HCT116 (cell line): ENCODE data around the gene AKAP13. TPM values are rescaled to one million over a fixed set of nuclear protein-coding genes. Genes with fewer than 3 reads are reported as not detected.

Experiments used
- ATAC-seq: fragments of 200-7000 bp; cut with Tn5 transposase; 2 replicates; pipeline ENCODE4 v1.9.1; 2020; ENCODE audit warnings: mild to moderate bottlenecking, moderate library complexity
- BruUV-seq: library from RNA; stranded (reverse); fragments of 400-500 nt; replicated peaks from 2 replicates; lab custom pipeline; 2021; lab: Mats Ljungman, UMichigan
- CTCF ChIA-PET: fragments of 300-600 bp; sonication (Branson Sonifier 250); formaldehyde crosslinking; loops from one replicate; lab custom pipeline; 2021; ENCODE audit warnings: antibody characterized with exemption; lab: Charles Lee
- POLR2A ChIA-PET: fragments of 300-600, 350-600 bp; sonication (Branson Sonifier 250); formaldehyde crosslinking; loops from one replicate; lab custom pipeline; 2021; ENCODE audit warnings: antibody characterized with exemption; lab: Charles Lee
- RAD21 ChIA-PET, 2 experiments: fragments of 300-600 bp; sonication (Branson Sonifier 250); formaldehyde crosslinking; loops; one replicate each; lab custom pipeline; 2023; ENCODE audit warnings: low total read pairs in 2 of 2; ENCODE audit not compliant: uncharacterized antibody in 2 of 2, unreplicated experiment in 2 of 2, low non-redundant PET in 1 of 2; lab: Charles Lee
- DNase-seq: peaks from one replicate; pipeline ENCODE4 v3.0.0-alpha.2; 2010; ENCODE audit warnings: low read depth, low spot score
- H2AFZ ChIP-seq: fragments of 200-600 bp; shearing (Covaris generic), sonication (generic); 2 replicates; pipeline ENCODE4 v1.6.1; 2017; ENCODE audit warnings: low read depth, mixed run types, mixed read lengths, antibody characterized with exemption, low read length; ENCODE audit not compliant: poor library complexity, severe bottlenecking
- H3K27ac ChIP-seq: 2 replicates; pipeline ENCODE4 v1.5.1; 2012; ENCODE audit warnings: low read depth, low read length
- H3K27me3 ChIP-seq: fragments of 200-600 bp; sonication (generic); 2 replicates; pipeline ENCODE4 v1.6.1; 2016; ENCODE audit warnings: mixed run types, low read length, mixed read lengths; ENCODE audit not compliant: insufficient read depth
- H3K36me3 ChIP-seq, 2 experiments: fragments of 200-500 bp in 1 of 2; fragments of 200-600 bp in 1 of 2; sonication (Bioruptor generic) in 1 of 2; sonication (generic) in 1 of 2; 2 replicates each; pipeline versions ENCODE4 v1.5.1 to v1.6.1; 2014 to 2016; ENCODE audit warnings: low read length in 2 of 2, inconsistent platforms in 1 of 2, mixed read lengths in 1 of 2, mixed run types in 1 of 2; ENCODE audit not compliant: insufficient read depth in 2 of 2, control insufficient read depth in 1 of 2
- H3K4me1 ChIP-seq, 2 experiments: fragments of 200-600 bp in 1 of 2; sonication (generic) in 1 of 2; 2 replicates each; pipeline versions ENCODE4 v1.5.1 to v1.6.1; 2012 to 2017; ENCODE audit warnings: low read length in 2 of 2, inconsistent platforms in 1 of 2, mild to moderate bottlenecking in 1 of 2, mixed read lengths in 1 of 2, mixed run types in 1 of 2, moderate library complexity in 1 of 2; ENCODE audit not compliant: insufficient read depth in 2 of 2, control insufficient read depth in 1 of 2
- H3K4me2 ChIP-seq: fragments of 200-600 bp; sonication (generic); 2 replicates; pipeline ENCODE4 v1.6.1; 2017; ENCODE audit warnings: mixed run types, low read length, mixed read lengths
- H3K4me3 ChIP-seq, 2 experiments: fragments of 200-600 bp in 1 of 2; sonication (generic) in 1 of 2; replicated peaks in 1 of 2; 2 replicates each; pipeline ENCODE4 v1.5.1; 2011 to 2016; ENCODE audit warnings: low read length in 2 of 2, control low read depth in 1 of 2, low read depth in 1 of 2, mild to moderate bottlenecking in 1 of 2, mixed read lengths in 1 of 2, mixed run types in 1 of 2
- H3K79me2 ChIP-seq: fragments of 200-600 bp; sonication (generic); 2 replicates; pipeline ENCODE4 v1.6.1; 2017; ENCODE audit warnings: mild to moderate bottlenecking, mixed run types, low read length, moderate library complexity, mixed read lengths; ENCODE audit not compliant: insufficient read depth
- H3K9ac ChIP-seq: fragments of 200-600 bp; sonication (generic); 2 replicates; pipeline ENCODE4 v1.6.1; 2016; ENCODE audit warnings: low read length, mixed read lengths
- H3K9me2 ChIP-seq: fragments of 200-600 bp; sonication (generic), shearing (Covaris generic); 2 replicates; pipeline ENCODE4 v1.6.1; 2017; ENCODE audit warnings: mixed run types, mild to moderate bottlenecking, moderate library complexity; ENCODE audit not compliant: insufficient read depth
- H3K9me3 ChIP-seq, 2 experiments: fragments of 200-500 bp in 1 of 2; fragments of 200-600 bp in 1 of 2; sonication (Bioruptor generic) in 1 of 2; sonication (generic) in 1 of 2; 2 replicates each; pipeline ENCODE4 v1.6.1; 2014 to 2017; ENCODE audit warnings: low read length in 2 of 2, mixed read lengths in 2 of 2, inconsistent platforms in 1 of 2, low read depth in 1 of 2, mild to moderate bottlenecking in 1 of 2, mixed run types in 1 of 2, moderate library complexity in 1 of 2; ENCODE audit not compliant: control insufficient read depth in 1 of 2, insufficient read depth in 1 of 2
- H4K20me1 ChIP-seq: fragments of 200-600 bp; sonication (generic), shearing (Covaris generic); 2 replicates; pipeline ENCODE4 v1.6.1; 2017; ENCODE audit warnings: mixed run types, mild to moderate bottlenecking, moderate library complexity; ENCODE audit not compliant: insufficient read depth
- ATF3 ChIP-seq: IDR thresholded peaks from 2 replicates; pipeline ENCODE4 v1.6.1; 2012
- CBX3 ChIP-seq: IDR thresholded peaks from 2 replicates; pipeline ENCODE4 v1.6.1; 2012; ENCODE audit warnings: low read depth
- EGR1 ChIP-seq: IDR thresholded peaks from 2 replicates; pipeline ENCODE4 v1.6.1; 2012; ENCODE audit warnings: low read depth
- ELF1 ChIP-seq: IDR thresholded peaks from 2 replicates; pipeline ENCODE4 v1.6.1; 2012; ENCODE audit warnings: low read depth, borderline replicate concordance
- EZH2 ChIP-seq: fragments of 200-600 bp; sonication (generic); IDR thresholded peaks from 2 replicates; pipeline ENCODE4 v1.6.1; 2017; ENCODE audit warnings: antibody characterized with exemption, mixed run types
- EZH2phosphoT487 ChIP-seq: fragments of 200-600 bp; IDR thresholded peaks from 2 replicates; pipeline ENCODE4 v1.6.1; 2018; ENCODE audit warnings: antibody characterized with exemption, borderline replicate concordance
- FOSL1 ChIP-seq: IDR thresholded peaks from 2 replicates; pipeline ENCODE4 v1.6.1; 2012; ENCODE audit warnings: low read depth
- JUND ChIP-seq: IDR thresholded peaks from 2 replicates; pipeline ENCODE4 v1.6.1; 2012
- MAX ChIP-seq: IDR thresholded peaks from 2 replicates; pipeline ENCODE4 v1.6.1; 2012
- POLR2A ChIP-seq: IDR thresholded peaks from 2 replicates; pipeline ENCODE4 v1.7.0; 2011; ENCODE audit warnings: borderline replicate concordance; ENCODE audit not compliant: insufficient read depth, insufficient read length; ENCODE audit errors: extremely low read depth
- POLR2AphosphoS5 ChIP-seq: IDR thresholded peaks from 2 replicates; pipeline ENCODE4 v1.6.1; 2011; ENCODE audit warnings: mild to moderate bottlenecking, low read depth, low read length, moderate library complexity
- RAD21 ChIP-seq: IDR thresholded peaks from 2 replicates; pipeline ENCODE4 v1.6.1; 2012; ENCODE audit warnings: low read depth, mild to moderate bottlenecking
- REST ChIP-seq: IDR thresholded peaks from 2 replicates; pipeline ENCODE4 v1.6.1; 2012; ENCODE audit warnings: low read depth
- SIN3A ChIP-seq: IDR thresholded peaks from 2 replicates; pipeline ENCODE4 v1.6.1; 2012; ENCODE audit warnings: low read depth
- SP1 ChIP-seq: IDR thresholded peaks from 2 replicates; pipeline ENCODE4 v1.6.1; 2012; ENCODE audit warnings: low read depth
- SRF ChIP-seq: IDR thresholded peaks from 2 replicates; pipeline ENCODE4 v1.6.1; 2012; ENCODE audit warnings: low read depth
- TCF7L2 ChIP-seq: IDR thresholded peaks from 2 replicates; pipeline ENCODE4 v1.7.0; 2011; ENCODE audit warnings: borderline replicate concordance, inconsistent platforms; ENCODE audit not compliant: insufficient read depth, insufficient read length; ENCODE audit errors: extremely low read depth
- ZBTB33 ChIP-seq: IDR thresholded peaks from 2 replicates; pipeline ENCODE4 v1.6.1; 2011; ENCODE audit warnings: mild to moderate bottlenecking, low read length, moderate library complexity; ENCODE audit not compliant: insufficient replicate concordance; ENCODE audit errors: extremely low read depth
- ZFX ChIP-seq: fragments of 450-650 bp; IDR thresholded peaks from 2 replicates; pipeline ENCODE4 v1.6.1; 2017
- ZNF274 ChIP-seq: fragments of 200-500 bp; sonication (Bioruptor generic); IDR thresholded peaks from 2 replicates; pipeline ENCODE4 v1.6.1; 2014; ENCODE audit warnings: mild to moderate bottlenecking, low read depth, low read length, inconsistent platforms
- intact Hi-C: fragments of 100-400 bp; cut with micrococcal nuclease; formaldehyde crosslinking; loops from 2 replicates; pipeline ENCODE4 v1.10.0; 2022
- total RNA-seq: library from RNA; stranded (reverse); gene quantifications from one replicate; pipeline ENCODE4 v1.2.1, GENCODE V29; 2021; ENCODE audit not compliant: unreplicated experiment

The AKAP13 gene
- total RNA-seq, 1 experiment from 2014 or later, result 43.1 TPM

GRCh38 chr15:85627213-85627935 is 247.0 kb downstream of the AKAP13 start:
- CTCF ChIA-PET, result no interaction called here

More at GRCh38 chr15:85627213-85627935, 247.0 kb downstream of the AKAP13 start:
- ChIA-PET RAD21 (no interaction called here), POLR2A (no interaction called here)
- DNase-seq (no peak), ATAC-seq (no peak)
- no peak overlapping the region for H3K27ac ChIP-seq
- TF ChIP-seq POLR2A (no peak), TCF7L2 (no peak), SIN3A (no peak), ZNF274 (no peak), RAD21 (no peak), ATF3 (no peak), CBX3 (no peak), ZFX (no peak), MAX (no peak), JUND (no peak), ELF1 (no peak), FOSL1 (no peak), ZBTB33 (no peak), POLR2AphosphoS5 (no peak), EZH2phosphoT487 (no peak), EGR1 (no peak), SRF (no peak), SP1 (no peak), REST (no peak), EZH2 (no peak)
- intact Hi-C loops, result no loop called here
- no peaks in the 10 kb centered on the region for H3K9me3 ChIP-seq
- H3K4me1 ChIP-seq, result no peaks in the 10 kb centered on the region; a peak in 1 of 4 replicates
- H2AFZ ChIP-seq, result no peak overlapping the region
- no peaks in the 10 kb centered on the region for H3K36me3 ChIP-seq
- H3K9ac ChIP-seq, result no peak overlapping the region
- no peaks in the 10 kb centered on the region for H4K20me1 ChIP-seq
- H3K4me3 ChIP-seq, result no peak overlapping the region
- H3K9me2 ChIP-seq, result no peaks in the 10 kb centered on the region
- no peaks in the 10 kb centered on the region for H3K79me2 ChIP-seq
- no peak overlapping the region for H3K4me2 ChIP-seq
- no TSS peak for BruUV-seq
- no peaks in the 10 kb centered on the region for H3K27me3 ChIP-seq
